Mononuclear cell (primary cell): ENCODE measurements around the gene TBC1D8. TPM values are rescaled to one million over a fixed set of nuclear protein-coding genes. Genes with fewer than 3 reads are reported as not detected.

Experiments
- H3K27me3 ChIP-seq: 2 replicates; pipeline ENCODE4 v1.6.0; 2011; ENCODE audit warnings: low read length, control low read depth; ENCODE audit not compliant: insufficient read depth
- H3K4me1 ChIP-seq: 2 replicates; pipeline ENCODE4 v1.5.1; 2011; ENCODE audit warnings: mild to moderate bottlenecking, low read length, control low read depth; ENCODE audit not compliant: insufficient read depth
- H3K4me3 ChIP-seq: 2 replicates; pipeline ENCODE4 v1.5.1; 2011; ENCODE audit warnings: mild to moderate bottlenecking, low read length, moderate library complexity
- H3K9me3 ChIP-seq: 2 replicates; pipeline ENCODE4 v1.5.1; 2011; ENCODE audit warnings: low read depth, mild to moderate bottlenecking, control low read depth, low read length
- total RNA-seq: library from RNA; depleted of rRNA; stranded (reverse); fragments of >200 nt; gene quantifications from one replicate; pipeline ENCODE4 v1.2.3, GENCODE V29; 2012

TBC1D8 gene
- total RNA-seq, 1 donor: 11.3 TPM

DNA sequence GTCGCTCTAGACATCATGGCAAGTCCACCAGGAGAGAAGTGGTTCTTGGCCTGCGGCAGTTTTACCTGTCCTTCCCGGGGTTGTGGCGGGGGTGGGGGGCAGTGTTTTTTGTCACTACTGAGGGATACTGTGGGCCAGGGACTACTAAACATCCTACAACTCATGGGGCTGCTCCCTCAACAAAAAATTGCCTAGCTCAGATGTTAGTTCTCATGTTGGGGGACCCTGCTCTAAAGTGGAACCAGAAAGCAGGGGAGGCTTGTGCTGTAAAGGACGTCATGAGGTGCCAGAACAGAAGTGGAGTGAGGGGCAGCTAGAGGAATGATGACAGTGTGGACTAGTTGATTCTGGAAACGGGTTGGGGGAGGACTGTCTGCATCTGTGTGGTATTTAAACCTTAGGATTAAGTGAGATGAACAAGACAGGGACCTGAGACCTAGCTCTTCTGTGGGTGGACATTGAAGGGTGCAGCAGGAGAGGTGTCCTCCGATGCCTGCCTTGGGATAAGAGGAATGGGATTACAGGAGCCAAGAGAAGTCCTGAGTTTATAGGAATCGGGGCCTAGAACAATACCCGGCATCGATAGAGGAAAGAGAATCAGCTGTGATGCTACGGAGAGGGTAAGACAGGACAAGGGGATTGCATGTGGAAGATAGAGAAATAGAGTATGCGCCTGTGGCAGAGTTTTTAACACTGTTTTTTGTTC lies 146.4 kb downstream of the TBC1D8 start:
- no peaks in the 10 kb centered on the region for H3K27me3 ChIP-seq
- H3K4me3 ChIP-seq: no peak overlapping the region
- peaks cover 24% of the 10 kb centered on the region for H3K4me1 ChIP-seq
- H3K9me3 ChIP-seq: no peaks in the 10 kb centered on the region

DNA sequence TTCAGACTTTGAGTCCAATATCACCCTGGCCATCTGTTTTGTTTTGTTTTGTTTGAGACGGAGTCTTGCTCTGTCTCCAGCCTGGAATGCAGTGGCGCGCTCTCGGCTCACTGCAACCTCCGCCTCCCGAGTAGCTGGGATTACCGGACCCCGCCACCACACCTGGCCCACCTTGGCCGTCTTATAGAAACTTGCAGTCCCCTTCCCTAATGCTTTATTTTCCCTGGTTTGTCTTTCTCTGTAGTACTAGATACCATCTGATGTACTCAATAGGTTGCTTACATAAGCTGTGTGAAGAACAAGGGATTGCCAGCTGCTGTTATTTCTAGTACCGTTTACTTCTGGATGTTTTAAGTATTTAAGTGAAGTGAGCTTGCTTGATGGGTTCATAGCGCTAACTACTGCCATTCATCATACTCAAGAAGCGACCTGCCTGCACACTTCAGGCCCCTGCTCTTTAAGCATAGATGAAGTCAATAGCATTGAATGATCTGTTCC lies 147.9 kb downstream of the TBC1D8 start:
- no peaks in the 10 kb centered on the region for H3K27me3 ChIP-seq
- peaks cover 24% of the 10 kb centered on the region for H3K4me1 ChIP-seq
- no peaks in the 10 kb centered on the region for H3K9me3 ChIP-seq
- peak overlapping the region; percentile 98 for H3K4me3 ChIP-seq

DNA sequence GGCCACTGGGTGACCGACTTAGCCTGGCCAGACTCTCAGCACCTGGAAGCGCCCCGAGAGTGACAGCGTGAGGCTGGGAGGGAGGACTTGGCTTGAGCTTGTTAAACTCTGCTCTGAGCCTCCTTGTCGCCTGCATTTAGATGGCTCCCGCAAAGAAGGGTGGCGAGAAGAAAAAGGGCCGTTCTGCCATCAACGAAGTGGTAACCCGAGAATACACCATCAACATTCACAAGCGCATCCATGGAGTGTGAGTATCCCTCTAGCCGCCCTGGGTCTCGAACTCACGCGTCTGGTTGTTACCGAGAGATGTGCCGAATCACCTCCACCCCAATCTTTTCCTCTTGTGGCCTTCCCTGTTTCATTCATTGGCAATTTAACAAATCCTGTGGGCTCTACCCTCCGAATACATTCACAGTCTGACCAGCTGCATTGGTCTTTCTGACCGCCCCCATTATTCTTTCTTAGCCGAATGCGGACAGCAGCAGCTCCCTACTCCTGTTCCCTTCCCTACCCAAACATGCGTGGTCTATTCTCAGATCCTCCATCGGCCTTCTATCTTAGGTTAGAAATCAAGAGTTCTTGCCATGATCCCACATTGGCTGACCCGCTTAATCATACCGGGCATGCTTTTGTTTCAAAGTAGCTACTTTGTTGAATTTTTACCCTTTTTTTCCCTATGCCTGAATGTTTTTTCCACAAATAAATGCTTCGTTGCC lies 148.5 kb downstream of the TBC1D8 start:
- Histone ChIP-seq H3K4me1 (peaks cover 24% of the 10 kb centered on the region), H3K4me3 (peak overlapping the region; percentile 98), H3K9me3 (no peaks in the 10 kb centered on the region), H3K27me3 (no peaks in the 10 kb centered on the region)

DNA sequence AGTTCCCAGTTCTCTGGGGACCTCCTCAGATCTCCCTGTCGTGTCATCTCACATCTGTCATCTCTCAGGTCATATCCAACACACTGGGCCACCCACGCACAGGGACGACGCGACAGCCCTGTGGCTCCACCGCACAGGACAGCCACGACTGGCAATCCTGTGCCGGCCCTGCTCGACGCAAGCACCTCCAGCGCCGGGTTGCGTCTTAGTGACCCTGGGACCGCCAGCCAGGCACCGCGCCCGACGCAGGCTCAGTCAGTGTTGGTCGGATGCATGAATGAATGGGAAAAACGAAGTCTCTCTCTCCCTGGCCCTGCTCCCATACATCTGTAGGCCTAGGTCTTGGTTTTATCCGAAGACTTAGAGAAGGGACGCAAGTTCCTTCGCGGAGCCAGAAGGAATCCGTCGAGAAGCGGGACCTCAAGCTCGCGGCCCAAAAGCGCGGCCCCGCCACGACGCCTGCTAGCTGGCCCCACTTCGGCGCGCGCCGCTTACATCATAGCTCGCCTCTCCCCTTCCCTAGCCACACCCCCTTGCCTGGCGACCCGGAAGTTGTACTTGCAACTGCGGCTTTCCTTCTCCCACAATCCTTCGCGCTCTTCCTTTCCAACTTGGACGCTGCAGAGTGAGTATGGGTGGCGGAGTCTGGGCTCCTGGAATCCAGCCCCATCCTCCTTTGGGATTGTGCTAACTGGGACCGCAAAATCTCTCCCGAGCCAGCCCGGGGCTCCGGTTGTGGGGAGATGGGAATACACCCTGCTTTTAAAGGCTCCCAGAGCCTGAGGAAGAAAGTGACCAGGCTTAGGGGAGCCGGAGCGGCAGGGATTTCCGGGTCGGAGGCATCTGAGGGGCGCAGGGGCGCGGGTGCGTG lies 149.3 kb downstream of the TBC1D8 start, which contains the start of gene RPL31:
Gene RPL31 (plus strand): TSS at position 599 of the 871 bp plus-strand sequence. CDS start 413 bp downstream, outside the sequence.
- Histone ChIP-seq H3K27me3 (no peaks in the 10 kb centered on the region), H3K4me1 (peaks cover 24% of the 10 kb centered on the region), H3K9me3 (no peaks in the 10 kb centered on the region), H3K4me3 (peak within 1 kb of the TSS; percentile 98)

DNA sequence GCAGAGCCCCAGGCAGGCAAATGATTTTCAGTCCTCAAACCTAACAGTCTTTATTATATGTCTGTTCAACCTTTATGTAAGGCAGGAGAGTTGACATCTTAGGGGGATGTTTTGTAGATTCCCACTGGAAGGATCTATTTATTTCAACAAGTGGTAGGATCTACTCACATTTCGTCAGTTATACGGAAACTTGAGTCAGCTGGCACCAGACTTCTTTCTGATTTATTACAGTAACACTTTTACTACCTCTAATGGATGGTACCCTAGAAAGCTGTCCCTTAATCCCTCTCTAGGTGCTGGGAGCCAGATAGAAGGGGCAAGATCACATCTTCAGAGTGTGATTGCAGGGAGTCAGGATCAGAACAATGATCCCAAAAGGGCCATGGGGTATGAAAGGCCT lies 151.2 kb downstream of the TBC1D8 start:
- no peaks in the 10 kb centered on the region for H3K27me3 ChIP-seq
- H3K9me3 ChIP-seq: no peaks in the 10 kb centered on the region
- H3K4me3 ChIP-seq: no peak overlapping the region
- H3K4me1 ChIP-seq: peaks cover 24% of the 10 kb centered on the region

DNA sequence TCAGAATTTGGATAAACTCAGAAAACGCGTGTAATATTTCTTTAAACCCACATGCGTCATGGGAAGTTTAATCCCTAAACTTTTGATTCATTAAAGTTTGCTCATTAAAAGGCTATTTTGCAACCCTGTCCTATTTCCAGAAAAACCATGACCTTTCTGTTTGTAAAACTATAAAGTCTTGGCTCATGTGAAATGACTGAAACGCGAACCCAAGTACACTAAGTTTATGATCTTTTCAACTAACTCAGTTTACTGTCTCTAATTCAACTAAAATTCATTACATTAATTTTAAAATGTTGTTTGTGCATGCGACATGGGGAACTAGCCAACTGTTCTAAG lies 153.0 kb downstream of the TBC1D8 start:
- Histone ChIP-seq H3K9me3 (no peaks in the 10 kb centered on the region), H3K4me1 (peaks cover 10% of the 10 kb centered on the region), H3K27me3 (no peaks in the 10 kb centered on the region), H3K4me3 (no peak overlapping the region)

DNA sequence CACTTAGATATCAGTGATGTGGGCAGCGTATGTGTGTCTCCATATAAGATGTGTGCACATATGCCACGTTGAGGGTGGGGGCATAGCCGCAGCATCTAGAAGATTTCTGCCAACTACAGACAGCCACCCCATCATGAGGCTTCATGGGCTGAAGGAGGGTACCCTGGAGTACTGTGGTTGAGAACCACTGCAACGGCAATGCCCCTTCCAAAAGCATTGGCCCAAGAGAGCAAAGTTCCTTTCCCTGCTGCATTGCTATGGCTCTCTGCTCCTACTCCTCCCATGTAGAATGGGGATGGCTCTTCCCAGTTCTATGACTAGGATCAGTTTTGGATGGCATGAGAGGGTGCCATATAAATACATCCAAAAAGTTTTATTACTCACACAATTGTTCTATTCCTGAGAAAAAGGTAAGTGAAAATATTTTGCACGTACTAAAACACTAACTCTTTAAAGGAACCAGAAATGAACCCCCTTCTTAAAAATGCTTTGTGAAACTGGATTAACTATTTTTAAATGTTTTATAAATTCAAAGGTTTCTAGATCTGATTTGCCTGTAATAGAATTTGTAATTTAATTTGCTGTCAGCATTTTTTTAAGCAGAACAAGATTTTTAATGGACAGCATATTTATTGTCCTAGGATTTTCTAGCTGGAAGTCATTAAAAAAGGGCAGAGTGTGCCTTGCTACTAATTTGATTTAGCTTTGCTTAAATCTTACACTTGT lies 153.5 kb downstream of the TBC1D8 start:
- no peak overlapping the region for H3K4me3 ChIP-seq
- no peaks in the 10 kb centered on the region for H3K27me3 ChIP-seq
- peaks cover 5% of the 10 kb centered on the region for H3K4me1 ChIP-seq
- H3K9me3 ChIP-seq: no peaks in the 10 kb centered on the region

DNA sequence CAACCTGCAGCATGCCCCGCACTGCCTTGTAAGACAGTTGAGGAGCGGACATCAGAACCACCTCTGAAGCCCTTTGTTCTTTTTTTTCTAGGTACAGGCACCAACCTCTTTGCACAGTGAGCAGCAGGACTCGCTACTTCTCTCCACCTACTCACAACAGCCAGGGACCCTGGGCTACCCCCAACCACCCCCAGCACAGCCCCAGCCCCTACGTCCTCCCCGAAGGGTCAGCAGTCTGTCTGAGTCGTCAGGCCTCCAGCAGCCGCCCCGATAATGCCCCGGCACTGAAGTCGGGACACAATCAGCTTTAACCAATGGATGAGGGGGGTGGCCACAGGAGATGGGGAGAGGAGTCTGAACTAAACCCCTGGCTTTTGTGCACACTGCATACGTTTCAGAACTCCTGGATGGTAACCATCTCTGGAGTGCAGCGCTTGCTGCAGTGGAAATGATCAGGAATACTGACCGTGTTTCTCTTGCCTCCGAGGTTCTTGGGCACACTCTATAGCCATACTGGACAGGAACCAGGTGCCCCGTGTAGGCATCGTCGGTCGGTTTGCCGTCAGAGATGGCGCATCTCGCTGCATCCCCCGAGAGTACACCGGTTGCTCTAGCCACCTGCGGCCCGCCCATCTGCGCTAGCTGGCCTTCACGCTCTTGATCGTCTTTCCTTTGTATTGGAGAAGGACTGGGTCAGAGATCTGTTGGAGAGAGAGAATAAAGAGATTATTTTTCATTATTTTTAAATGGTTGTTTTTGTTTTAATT lies 155.7 kb downstream of the TBC1D8 start:
- Histone ChIP-seq H3K27me3 (no peaks in the 10 kb centered on the region), H3K4me1 (no peaks in the 10 kb centered on the region), H3K9me3 (no peaks in the 10 kb centered on the region), H3K4me3 (no peak overlapping the region)

DNA sequence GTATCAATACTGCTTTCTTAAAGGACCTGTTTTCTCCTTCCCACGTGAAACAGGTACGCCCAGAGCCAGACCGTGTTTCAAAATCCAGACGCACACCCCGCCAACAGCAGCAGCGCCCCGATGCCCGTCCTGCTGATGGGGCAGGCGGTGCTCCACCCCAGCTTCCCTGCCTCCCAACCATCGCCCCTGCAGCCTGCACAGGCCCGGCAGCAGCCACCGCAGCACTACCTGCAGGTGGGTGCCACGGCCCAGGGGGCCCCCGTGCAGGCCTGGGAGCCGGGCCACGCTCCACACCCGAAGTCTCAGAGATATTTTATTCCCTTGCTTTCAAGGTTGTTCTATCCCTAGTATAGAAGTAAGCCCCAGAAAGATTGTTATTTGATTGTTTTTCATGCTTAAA lies 157.9 kb downstream of the TBC1D8 start:
- Histone ChIP-seq H3K4me1 (no peaks in the 10 kb centered on the region), H3K9me3 (no peaks in the 10 kb centered on the region), H3K4me3 (no peak overlapping the region), H3K27me3 (no peaks in the 10 kb centered on the region)

DNA sequence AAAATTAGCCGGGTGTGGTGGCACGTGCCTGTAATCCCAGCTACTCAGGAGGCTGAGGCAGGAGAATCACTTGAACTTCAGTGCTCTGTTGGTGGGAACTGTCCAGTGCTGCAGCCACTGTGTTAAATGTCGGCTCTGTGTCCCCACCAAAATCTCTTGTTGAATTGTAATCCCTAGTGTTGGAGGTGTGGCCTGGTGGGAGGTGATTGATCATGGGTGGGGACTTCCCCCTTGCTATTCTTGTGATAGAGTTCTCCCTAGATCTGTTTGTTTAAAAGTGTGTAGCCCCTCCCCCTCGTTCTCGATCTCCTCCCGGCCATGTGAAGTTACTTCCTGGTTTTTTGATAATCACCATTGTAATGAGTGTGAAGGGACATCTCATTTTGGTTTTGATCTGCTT lies 158.9 kb downstream of the TBC1D8 start:
- H3K4me3 ChIP-seq: no peak overlapping the region
- no peaks in the 10 kb centered on the region for H3K9me3 ChIP-seq
- no peaks in the 10 kb centered on the region for H3K27me3 ChIP-seq
- H3K4me1 ChIP-seq: no peaks in the 10 kb centered on the region

DNA sequence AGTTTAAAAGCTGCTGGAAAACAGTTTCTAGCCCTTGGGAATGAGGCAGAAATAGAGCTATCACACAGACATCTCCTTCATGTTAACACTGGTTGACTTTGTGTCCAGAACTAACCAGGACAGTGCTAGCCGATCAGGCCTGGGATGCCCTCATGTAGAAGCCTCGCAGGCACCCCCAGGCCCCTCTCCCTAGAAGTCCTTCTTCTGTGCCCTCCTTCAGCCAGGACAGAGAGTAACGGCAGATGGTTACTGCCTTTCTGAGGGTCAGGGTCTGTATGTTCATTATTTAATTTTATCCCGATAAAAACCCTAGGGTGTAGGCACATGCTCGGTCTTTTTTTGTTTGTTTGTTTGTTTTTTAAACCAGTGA lies 159.8 kb downstream of the TBC1D8 start:
- Histone ChIP-seq H3K9me3 (no peaks in the 10 kb centered on the region), H3K27me3 (no peaks in the 10 kb centered on the region), H3K4me3 (no peak overlapping the region), H3K4me1 (no peaks in the 10 kb centered on the region)

DNA sequence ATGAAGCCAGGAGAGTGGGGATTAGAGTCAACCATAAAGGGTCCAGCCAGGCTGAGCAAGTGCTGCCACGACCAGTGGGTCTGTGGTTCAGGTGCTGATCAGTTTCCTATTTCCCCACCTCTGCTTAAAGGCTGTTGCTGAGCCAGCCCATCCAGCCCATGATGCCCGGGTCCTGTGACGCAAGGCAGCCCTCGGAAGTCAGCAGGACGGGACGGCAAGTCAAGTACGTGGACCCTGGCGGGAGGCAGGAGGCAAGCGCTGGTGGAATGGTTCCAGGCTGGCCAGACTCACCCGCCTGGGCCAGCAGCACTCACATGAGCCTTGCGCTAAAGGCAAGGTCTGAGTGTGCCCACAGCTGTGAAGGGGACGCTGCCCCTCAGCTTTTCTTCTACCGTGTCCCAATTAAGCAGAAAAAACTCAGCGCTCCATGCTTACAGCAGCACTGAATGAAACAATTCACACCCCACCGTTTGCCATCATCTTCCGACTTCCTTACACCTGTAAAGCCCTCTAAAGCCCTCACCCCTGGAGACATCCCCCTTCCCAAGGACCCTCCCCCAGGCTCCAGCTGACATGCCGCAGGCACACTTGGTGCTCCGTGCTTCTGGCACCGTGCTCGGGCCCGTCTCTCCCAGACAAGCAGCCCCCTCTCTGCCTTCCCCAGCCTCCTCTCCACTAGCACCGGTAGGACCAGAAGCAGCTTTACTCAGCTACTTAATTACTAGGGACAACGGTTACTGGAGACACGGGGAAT lies 160.4 kb downstream of the TBC1D8 start:
- no peaks in the 10 kb centered on the region for H3K27me3 ChIP-seq
- H3K4me1 ChIP-seq: no peaks in the 10 kb centered on the region
- H3K9me3 ChIP-seq: no peaks in the 10 kb centered on the region
- no peak overlapping the region for H3K4me3 ChIP-seq

DNA sequence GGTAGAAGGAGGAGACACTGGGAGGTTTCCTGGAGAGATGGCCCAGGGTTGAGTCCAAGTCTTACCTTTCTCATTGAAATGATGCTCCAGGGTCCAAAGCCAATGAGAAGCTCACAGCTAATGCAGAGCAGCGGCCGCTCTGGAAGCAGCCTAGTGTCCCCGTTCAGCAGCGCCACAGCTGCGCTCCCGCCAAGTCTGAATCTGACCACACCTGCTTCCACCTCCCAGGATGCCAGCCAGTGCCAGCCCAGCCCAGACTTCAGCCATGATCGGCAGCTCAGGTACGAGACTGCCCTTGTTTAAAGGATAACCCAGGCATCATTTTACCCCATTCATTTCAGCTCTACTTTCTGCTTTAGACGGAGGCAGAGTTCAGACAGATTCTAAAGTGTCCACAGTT lies 161.0 kb downstream of the TBC1D8 start:
- Histone ChIP-seq H3K9me3 (no peaks in the 10 kb centered on the region), H3K27me3 (no peaks in the 10 kb centered on the region), H3K4me3 (no peak overlapping the region), H3K4me1 (no peaks in the 10 kb centered on the region)
